Stimulated activated naive B cell treated with anti-CD40 and anti-IgM and Interleukin-4, amounts not matched to agents 10 μg/mL and 1 μg/mL and 100 μg/mL, for 72 hours (primary cell): ENCODE results near the gene PGAM1.
A peak's percentile ranks its signal among the peaks of the same experiment; 100 is the strongest.

ENCODE experiments used
- ATAC-seq, 2 donors: fragments of 150-1000 bp; cut with Tn5 transposase; replicated peaks; 2 replicates each; pipeline ENCODE4 v1.10.0; 2021; ENCODE audit warnings: moderate library complexity in 1 of 2
- DNase-seq: peaks from one replicate; pipeline ENCODE4 v3.0.0; 2021
- H3K27ac Mint-ChIP-seq: one replicate; pipeline ENCODE4 v1.8.0; 2022; ENCODE audit warnings: mild to moderate bottlenecking, mixed read lengths
- H3K27me3 Mint-ChIP-seq, 2 donors: one replicate each; pipeline ENCODE4 v1.8.0; 2022; ENCODE audit warnings: mixed read lengths in 2 of 2
- H3K36me3 Mint-ChIP-seq, 2 donors: one replicate each; pipeline ENCODE4 v1.8.0; 2022; ENCODE audit warnings: mixed read lengths in 2 of 2, mild to moderate bottlenecking in 1 of 2
- H3K4me1 Mint-ChIP-seq, 2 donors: one replicate each; pipeline ENCODE4 v1.8.0; 2022; ENCODE audit warnings: mixed read lengths in 2 of 2, mild to moderate bottlenecking in 1 of 2
- H3K4me3 Mint-ChIP-seq, 2 donors: one replicate each; pipeline ENCODE4 v1.8.0; 2022; ENCODE audit warnings: mild to moderate bottlenecking in 2 of 2, mixed read lengths in 2 of 2, moderate library complexity in 1 of 2
- H3K9me3 Mint-ChIP-seq, 2 donors: one replicate each; pipeline ENCODE4 v1.8.0; 2022; ENCODE audit warnings: mixed read lengths in 2 of 2, mild to moderate bottlenecking in 1 of 2

PGAM1 gene

GRCh38 chr10:97427571-97428179, 1.7 kb downstream of the PGAM1 start:
- ATAC-seq: no peak
- H3K36me3 Mint-ChIP-seq: peaks cover 11 to 28% of the 10 kb centered on the region in 2 donors

GRCh38 chr10:97428572-97428981, 2.6 kb downstream of the PGAM1 start:
- Mint-ChIP-seq H3K27ac (no peak overlapping the region), H3K4me3 (peak overlapping the region; percentile 58 to 62), H3K36me3 (peaks cover 13 to 32% of the 10 kb centered on the region in 2 donors), H3K4me1 (peaks cover 10 to 34% of the 10 kb centered on the region in 2 donors), H3K9me3 (no peaks in the 10 kb centered on the region), H3K27me3 (no peaks in the 10 kb centered on the region)
- ATAC-seq: no peak
- DNase-seq: no peak

More at GRCh38 chr10:97427571-97428179, 1.7 kb downstream of the PGAM1 start:
- DNase-seq: no peak
- H3K27ac Mint-ChIP-seq: peak overlapping the region; percentile 95
- H3K4me3 Mint-ChIP-seq: peak overlapping the region; percentile 86 to 89
- H3K4me1 Mint-ChIP-seq: peaks cover 13 to 40% of the 10 kb centered on the region in 2 donors
- no peaks in the 10 kb centered on the region for H3K27me3 Mint-ChIP-seq
- no peaks in the 10 kb centered on the region for H3K9me3 Mint-ChIP-seq

DNA sequence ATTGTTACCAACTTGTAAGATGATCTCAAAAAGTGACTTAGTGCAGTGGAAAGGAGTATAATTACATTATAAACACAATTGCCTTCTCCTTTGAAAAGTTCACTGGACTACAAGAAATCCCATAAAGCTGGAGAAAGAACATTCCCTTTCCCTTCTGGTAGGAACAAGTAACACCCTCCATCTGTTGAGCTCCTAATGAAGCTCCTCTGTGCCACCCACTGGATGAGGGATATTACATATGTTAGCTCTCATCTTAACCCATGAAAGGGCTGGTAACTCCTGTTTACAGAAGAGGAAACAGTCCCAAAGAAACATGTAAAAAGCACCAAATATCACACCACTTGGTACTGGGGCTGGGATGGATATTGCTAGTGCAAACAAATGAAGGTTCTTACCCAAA, 8.1 kb downstream of the PGAM1 start:
- H3K27ac Mint-ChIP-seq: no peak overlapping the region
- DNase-seq (no peak), ATAC-seq (no peak)
- no peaks in the 10 kb centered on the region for H3K27me3 Mint-ChIP-seq
- peaks cover 21 to 32% of the 10 kb centered on the region in 2 donors for H3K36me3 Mint-ChIP-seq
- no peak overlapping the region for H3K4me3 Mint-ChIP-seq
- peaks cover 0 to 4% of the 10 kb centered on the region in 2 donors for H3K4me1 Mint-ChIP-seq
- H3K9me3 Mint-ChIP-seq: no peaks in the 10 kb centered on the region

DNA sequence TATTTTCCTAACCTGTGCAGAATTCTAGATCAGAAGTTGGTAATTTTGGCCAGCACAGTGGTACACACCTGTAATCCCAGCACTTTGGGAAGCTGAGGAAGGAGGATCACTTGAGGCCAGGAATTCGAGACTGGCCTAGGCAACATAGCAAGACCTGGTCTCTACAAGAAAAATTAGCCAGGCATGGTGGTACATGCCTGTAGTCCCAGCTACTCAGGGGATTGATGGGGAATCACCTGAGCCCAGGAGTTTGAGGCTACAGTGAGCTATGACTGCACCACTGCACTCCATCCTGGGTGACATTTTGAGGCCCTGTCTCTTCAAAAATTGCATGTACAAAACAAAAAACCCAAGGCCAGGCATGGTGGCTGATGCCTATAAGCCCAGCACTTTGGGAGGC, 8.6 kb downstream of the PGAM1 start:
- no peak overlapping the region for H3K4me3 Mint-ChIP-seq
- no peaks in the 10 kb centered on the region for H3K27me3 Mint-ChIP-seq
- no peak for DNase-seq
- no peaks in the 10 kb centered on the region for H3K4me1 Mint-ChIP-seq
- H3K27ac Mint-ChIP-seq: peak overlapping the region; percentile 14
- ATAC-seq: peak; percentile 22 to 33
- no peaks in the 10 kb centered on the region for H3K9me3 Mint-ChIP-seq
- peaks cover 21 to 33% of the 10 kb centered on the region in 2 donors for H3K36me3 Mint-ChIP-seq

DNA sequence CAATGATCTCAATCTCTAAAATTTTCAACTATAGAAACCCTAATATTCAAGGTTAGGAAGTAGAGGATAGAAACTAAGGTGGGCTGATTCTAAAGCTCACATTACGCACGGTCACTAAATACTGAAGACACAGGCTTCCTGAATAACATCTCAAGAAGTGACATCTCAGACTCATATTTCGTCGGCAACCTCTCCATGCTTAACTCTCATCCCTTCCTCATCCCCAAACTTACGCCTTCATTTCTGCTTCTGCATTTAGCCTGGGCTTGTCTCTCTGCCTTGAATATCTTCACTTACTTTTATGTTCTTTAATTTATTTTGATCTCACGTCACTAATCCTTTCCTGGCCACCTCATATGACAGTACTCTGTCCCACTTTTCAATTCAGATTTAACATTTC, 9.2 kb downstream of the PGAM1 start:
- H3K27ac Mint-ChIP-seq: no peak overlapping the region
- peaks cover 21 to 36% of the 10 kb centered on the region in 2 donors for H3K36me3 Mint-ChIP-seq
- DNase-seq (no peak), ATAC-seq (no peak)
- H3K4me3 Mint-ChIP-seq: no peak overlapping the region
- H3K27me3 Mint-ChIP-seq: no peaks in the 10 kb centered on the region
- no peaks in the 10 kb centered on the region for H3K9me3 Mint-ChIP-seq
- H3K4me1 Mint-ChIP-seq: no peaks in the 10 kb centered on the region

GRCh38 chr10:97442277-97442676, 16.3 kb downstream of the PGAM1 start:
- Mint-ChIP-seq H3K4me1 (peaks cover 12 to 32% of the 10 kb centered on the region in 2 donors), H3K36me3 (peaks cover 15 to 18% of the 10 kb centered on the region in 2 donors), H3K27me3 (no peaks in the 10 kb centered on the region), H3K9me3 (no peaks in the 10 kb centered on the region), H3K27ac (no peak overlapping the region), H3K4me3 (no peak overlapping the region)
- DNase-seq (no peak), ATAC-seq (no peak)

DNA sequence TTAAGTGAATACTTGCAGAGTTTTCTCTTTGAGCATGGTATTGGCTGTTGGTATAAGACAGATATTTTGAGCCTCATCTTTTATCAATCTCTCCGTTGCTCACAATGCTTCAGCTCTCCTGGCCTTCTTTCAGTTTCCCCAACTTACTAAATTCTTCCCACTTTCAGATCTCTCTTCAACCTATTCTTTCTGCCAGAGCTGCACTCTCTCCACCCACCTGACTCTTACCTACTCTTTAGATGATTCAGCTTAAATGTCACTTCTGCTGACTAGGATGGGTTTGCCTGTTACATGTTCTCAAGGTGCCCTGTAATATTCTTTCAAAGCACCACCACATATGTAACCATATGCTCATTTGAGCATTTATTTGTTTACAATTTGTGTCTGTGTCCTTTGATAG, 18.2 kb downstream of the PGAM1 start:
- H3K4me1 Mint-ChIP-seq: peaks cover 16 to 51% of the 10 kb centered on the region in 2 donors
- no peak for ATAC-seq

DNA sequence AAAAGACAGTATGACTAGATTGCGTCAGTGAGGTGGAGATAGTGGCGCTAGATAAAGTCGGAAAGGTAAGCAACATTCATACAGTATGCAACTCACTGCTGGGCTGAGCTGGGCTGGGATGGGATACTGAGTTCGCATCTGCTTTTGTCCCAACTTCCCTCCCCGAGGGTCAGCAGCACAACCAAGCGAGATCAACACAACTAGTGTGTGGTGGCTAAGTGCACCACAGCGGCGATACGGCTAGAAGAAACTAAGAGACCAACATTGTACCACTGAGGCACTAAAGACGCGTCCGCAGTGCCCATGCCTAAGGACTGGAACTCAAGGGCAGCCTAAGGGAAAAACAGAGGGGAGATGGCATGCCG, 19.3 kb downstream of the PGAM1 start:
- H3K9me3 Mint-ChIP-seq: no peaks in the 10 kb centered on the region
- peak overlapping the region; percentile 98 to 100 for H3K4me3 Mint-ChIP-seq
- peak; percentile 2 to 3 for ATAC-seq
- peaks cover 18 to 22% of the 10 kb centered on the region in 2 donors for H3K36me3 Mint-ChIP-seq
- peaks cover 18 to 53% of the 10 kb centered on the region in 2 donors for H3K4me1 Mint-ChIP-seq
- H3K27ac Mint-ChIP-seq: peak overlapping the region; percentile 97
- no peak for DNase-seq
- no peaks in the 10 kb centered on the region for H3K27me3 Mint-ChIP-seq

More for the DNA sequence above, 18.2 kb downstream of the PGAM1 start:
- peaks cover 15 to 23% of the 10 kb centered on the region in 2 donors for H3K36me3 Mint-ChIP-seq
- H3K27ac Mint-ChIP-seq: peak overlapping the region; percentile 70
- no peak for DNase-seq
- no peaks in the 10 kb centered on the region for H3K9me3 Mint-ChIP-seq
- no peaks in the 10 kb centered on the region for H3K27me3 Mint-ChIP-seq
- H3K4me3 Mint-ChIP-seq: peak overlapping the region; percentile 98 to 100

GRCh38 chr10:97445722-97446639, 20.0 kb downstream of the PGAM1 start, which contains the start of the genes EXOSC1 and ZDHHC16:
Gene EXOSC1 (minus strand): TSS chr10:97446006. CDS start chr10:97445985, 21 bp downstream.
Gene ZDHHC16 (plus strand): TSS chr10:97446175. CDS start chr10:97451676, 5,501 bp downstream.
- Mint-ChIP-seq H3K36me3 (peaks cover 20 to 24% of the 10 kb centered on the region in 2 donors), H3K9me3 (no peaks in the 10 kb centered on the region), H3K4me1 (peaks cover 23 to 59% of the 10 kb centered on the region in 2 donors), H3K27ac (peak within 1 kb of the TSS; percentile 97), H3K27me3 (no peaks in the 10 kb centered on the region), H3K4me3 (peak within 1 kb of the TSS; percentile 98 to 100)
- DNase-seq: peak; percentile 90
- peak; percentile 96 to 98 for ATAC-seq

GRCh38 chr10:97450828-97451227, 24.8 kb downstream of the PGAM1 start:
- no peak for DNase-seq
- Mint-ChIP-seq H3K9me3 (no peaks in the 10 kb centered on the region), H3K4me1 (peaks cover 17 to 60% of the 10 kb centered on the region in 2 donors), H3K36me3 (peaks cover 27 to 42% of the 10 kb centered on the region in 2 donors), H3K27me3 (no peaks in the 10 kb centered on the region), H3K27ac (peak overlapping the region; percentile 71), H3K4me3 (no peak overlapping the region)
- ATAC-seq: no peak

- ATAC-seq: peak in 1 of 2 donors; percentile 26
- H3K27ac Mint-ChIP-seq: no peak overlapping the region
These were observed 25.6 kb downstream of the PGAM1 start for GRCh38 chr10:97451605-97452004.

GRCh38 chr10:97452352-97452751, 26.4 kb downstream of the PGAM1 start:
- Mint-ChIP-seq H3K36me3 (peaks cover 31 to 46% of the 10 kb centered on the region in 2 donors), H3K4me3 (no peak overlapping the region), H3K9me3 (no peaks in the 10 kb centered on the region), H3K27ac (peak overlapping the region; percentile 9), H3K27me3 (no peaks in the 10 kb centered on the region), H3K4me1 (peaks cover 15 to 45% of the 10 kb centered on the region in 2 donors)
- DNase-seq (no peak), ATAC-seq (no peak)

More at GRCh38 chr10:97451605-97452004, 25.6 kb downstream of the PGAM1 start:
- Mint-ChIP-seq H3K4me1 (peaks cover 15 to 52% of the 10 kb centered on the region in 2 donors), H3K36me3 (peaks cover 25 to 43% of the 10 kb centered on the region in 2 donors), H3K9me3 (no peaks in the 10 kb centered on the region), H3K27me3 (no peaks in the 10 kb centered on the region), H3K4me3 (no peak overlapping the region)
- no peak for DNase-seq

DNA sequence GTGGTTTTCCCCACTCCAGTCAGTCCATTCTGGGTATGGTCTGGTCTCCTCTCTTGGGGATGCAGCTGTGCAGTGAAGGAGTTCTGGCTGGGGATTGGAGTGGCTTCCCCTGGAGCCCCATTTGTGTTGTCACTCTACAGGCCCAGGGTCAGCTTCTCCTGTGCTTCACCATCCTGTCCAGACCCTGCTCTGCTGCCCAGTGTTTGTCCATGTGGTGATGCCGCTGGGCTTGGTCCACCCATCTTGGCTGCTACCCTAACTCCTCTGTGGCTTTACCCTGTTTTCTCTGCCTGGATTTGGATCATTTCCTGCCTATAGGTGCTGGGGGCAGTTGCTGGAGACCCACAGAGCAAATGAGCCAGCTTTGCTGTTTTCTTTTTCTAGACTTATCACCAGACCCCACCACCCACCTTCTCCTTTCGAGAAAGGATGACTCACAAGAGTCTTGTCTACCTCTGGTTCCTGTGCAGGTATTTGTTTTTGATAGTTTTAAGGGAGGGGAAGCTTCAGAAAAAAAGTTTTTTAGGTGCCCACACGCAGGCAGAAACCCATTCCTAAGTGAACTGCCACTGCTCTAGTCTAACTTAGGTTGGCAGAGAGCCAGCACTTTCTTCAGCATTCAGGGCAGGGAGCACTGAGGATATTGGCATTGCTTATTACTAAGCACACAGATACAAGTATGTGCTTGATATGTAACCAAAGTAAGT, 28.5 kb downstream of the PGAM1 start:
- DNase-seq (no peak), ATAC-seq (no peak)
- Mint-ChIP-seq H3K36me3 (peaks cover 43 to 54% of the 10 kb centered on the region in 2 donors), H3K4me3 (no peak overlapping the region), H3K9me3 (no peaks in the 10 kb centered on the region), H3K4me1 (peaks cover 11 to 27% of the 10 kb centered on the region in 2 donors), H3K27me3 (no peaks in the 10 kb centered on the region), H3K27ac (peak overlapping the region; percentile 42)
